Measurements from ENCODE around the gene SORD. TPM values are rescaled to one million over a fixed set of nuclear protein-coding genes. Genes with fewer than 3 reads are reported as not detected.

SORD gene
- total and polyA plus RNA-seq, 10 of the 15 experiments (the other 5 are each of a cell fraction or from before 2014, with no cell fraction given), result 7.5 to 51.6 (median 40.1) TPM

DNA sequence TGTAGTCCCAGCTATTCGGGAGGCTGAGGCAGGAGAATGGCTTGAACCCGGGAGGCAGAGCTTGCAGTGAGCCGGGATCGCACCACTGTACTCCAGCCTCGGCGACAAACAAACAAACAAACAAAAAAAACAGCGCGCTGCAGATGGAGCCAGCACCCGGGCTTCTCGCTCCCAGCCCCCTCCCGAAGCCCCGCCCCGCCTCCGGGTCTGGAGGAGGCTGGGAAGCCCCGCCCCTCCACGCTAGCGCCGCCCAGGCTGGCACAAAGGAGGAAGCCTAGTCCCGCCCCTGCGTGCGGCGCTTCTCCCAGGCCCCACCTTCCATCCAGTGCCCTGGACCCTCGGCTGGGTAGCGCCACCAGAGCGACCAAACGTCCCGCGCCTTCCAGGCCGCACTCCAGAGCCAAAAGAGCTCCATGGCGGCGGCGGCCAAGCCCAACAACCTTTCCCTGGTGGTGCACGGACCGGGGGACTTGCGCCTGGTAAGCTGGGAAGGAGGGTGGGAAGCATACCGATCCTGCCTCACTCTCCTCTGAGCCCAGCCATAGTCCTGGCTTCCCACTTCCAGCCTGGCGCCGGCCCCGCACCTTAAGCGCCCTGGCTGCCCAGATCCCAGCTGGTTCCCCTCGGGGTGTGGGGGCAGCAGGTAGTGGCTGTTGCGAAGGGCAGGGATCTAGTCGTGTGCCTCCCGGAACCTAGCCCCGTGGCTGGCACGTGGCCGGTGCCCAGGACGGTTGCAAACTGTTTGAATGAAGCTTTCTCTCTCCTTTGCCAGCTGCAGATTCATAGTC is at the start of gene SORD (continued):
- no peak for TF ChIP-seq SMAD1 (IDR thresholded peaks at IDR 0.05; ENCODE audit: low read depth, partially characterized antibody)
- TF ChIP-seq, protein P1, sequence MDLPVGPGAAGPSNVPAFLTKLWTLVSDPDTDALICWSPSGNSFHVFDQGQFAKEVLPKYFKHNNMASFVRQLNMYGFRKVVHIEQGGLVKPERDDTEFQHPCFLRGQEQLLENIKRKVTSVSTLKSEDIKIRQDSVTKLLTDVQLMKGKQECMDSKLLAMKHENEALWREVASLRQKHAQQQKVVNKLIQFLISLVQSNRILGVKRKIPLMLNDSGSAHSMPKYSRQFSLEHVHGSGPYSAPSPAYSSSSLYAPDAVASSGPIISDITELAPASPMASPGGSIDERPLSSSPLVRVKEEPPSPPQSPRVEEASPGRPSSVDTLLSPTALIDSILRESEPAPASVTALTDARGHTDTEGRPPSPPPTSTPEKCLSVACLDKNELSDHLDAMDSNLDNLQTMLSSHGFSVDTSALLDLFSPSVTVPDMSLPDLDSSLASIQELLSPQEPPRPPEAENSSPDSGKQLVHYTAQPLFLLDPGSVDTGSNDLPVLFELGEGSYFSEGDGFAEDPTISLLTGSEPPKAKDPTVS (IDR thresholded peaks at IDR 0.05; ENCODE audit: low read depth, low read length), result no peak
- TF ChIP-seq, protein P2, sequence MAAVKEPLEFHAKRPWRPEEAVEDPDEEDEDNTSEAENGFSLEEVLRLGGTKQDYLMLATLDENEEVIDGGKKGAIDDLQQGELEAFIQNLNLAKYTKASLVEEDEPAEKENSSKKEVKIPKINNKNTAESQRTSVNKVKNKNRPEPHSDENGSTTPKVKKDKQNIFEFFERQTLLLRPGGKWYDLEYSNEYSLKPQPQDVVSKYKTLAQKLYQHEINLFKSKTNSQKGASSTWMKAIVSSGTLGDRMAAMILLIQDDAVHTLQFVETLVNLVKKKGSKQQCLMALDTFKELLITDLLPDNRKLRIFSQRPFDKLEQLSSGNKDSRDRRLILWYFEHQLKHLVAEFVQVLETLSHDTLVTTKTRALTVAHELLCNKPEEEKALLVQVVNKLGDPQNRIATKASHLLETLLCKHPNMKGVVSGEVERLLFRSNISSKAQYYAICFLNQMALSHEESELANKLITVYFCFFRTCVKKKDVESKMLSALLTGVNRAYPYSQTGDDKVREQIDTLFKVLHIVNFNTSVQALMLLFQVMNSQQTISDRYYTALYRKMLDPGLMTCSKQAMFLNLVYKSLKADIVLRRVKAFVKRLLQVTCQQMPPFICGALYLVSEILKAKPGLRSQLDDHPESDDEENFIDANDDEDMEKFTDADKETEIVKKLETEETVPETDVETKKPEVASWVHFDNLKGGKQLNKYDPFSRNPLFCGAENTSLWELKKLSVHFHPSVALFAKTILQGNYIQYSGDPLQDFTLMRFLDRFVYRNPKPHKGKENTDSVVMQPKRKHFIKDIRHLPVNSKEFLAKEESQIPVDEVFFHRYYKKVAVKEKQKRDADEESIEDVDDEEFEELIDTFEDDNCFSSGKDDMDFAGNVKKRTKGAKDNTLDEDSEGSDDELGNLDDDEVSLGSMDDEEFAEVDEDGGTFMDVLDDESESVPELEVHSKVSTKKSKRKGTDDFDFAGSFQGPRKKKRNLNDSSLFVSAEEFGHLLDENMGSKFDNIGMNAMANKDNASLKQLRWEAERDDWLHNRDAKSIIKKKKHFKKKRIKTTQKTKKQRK (IDR thresholded peaks at IDR 0.05; ENCODE audit: low read depth, low read length), result no peak
- no peak for TF ChIP-seq SRF (IDR thresholded peaks at IDR 0.05; ENCODE audit: low read depth in 2 of 2, low read length in 2 of 2)
- TF ChIP-seq FOXM1 (IDR thresholded peaks at IDR 0.05; ENCODE audit: low read depth, low read length), result no peak
- TF ChIP-seq GATAD2B (conservative IDR thresholded peaks at IDR 0.05; ENCODE audit: low read depth), result peak; percentile 63; the same call in 1 of the 2 replicates
- TF ChIP-seq, protein P3, sequence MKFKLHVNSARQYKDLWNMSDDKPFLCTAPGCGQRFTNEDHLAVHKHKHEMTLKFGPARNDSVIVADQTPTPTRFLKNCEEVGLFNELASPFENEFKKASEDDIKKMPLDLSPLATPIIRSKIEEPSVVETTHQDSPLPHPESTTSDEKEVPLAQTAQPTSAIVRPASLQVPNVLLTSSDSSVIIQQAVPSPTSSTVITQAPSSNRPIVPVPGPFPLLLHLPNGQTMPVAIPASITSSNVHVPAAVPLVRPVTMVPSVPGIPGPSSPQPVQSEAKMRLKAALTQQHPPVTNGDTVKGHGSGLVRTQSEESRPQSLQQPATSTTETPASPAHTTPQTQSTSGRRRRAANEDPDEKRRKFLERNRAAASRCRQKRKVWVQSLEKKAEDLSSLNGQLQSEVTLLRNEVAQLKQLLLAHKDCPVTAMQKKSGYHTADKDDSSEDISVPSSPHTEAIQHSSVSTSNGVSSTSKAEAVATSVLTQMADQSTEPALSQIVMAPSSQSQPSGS (IDR thresholded peaks at IDR 0.05; ENCODE audit: low read length), result no peak
- 0 out of 2 replicates have a peak, but pooled peaks have one; percentile 14 for TF ChIP-seq EED (IDR thresholded peaks at IDR 0.05; ENCODE audit: low read depth)
- TF ChIP-seq, protein P4, sequence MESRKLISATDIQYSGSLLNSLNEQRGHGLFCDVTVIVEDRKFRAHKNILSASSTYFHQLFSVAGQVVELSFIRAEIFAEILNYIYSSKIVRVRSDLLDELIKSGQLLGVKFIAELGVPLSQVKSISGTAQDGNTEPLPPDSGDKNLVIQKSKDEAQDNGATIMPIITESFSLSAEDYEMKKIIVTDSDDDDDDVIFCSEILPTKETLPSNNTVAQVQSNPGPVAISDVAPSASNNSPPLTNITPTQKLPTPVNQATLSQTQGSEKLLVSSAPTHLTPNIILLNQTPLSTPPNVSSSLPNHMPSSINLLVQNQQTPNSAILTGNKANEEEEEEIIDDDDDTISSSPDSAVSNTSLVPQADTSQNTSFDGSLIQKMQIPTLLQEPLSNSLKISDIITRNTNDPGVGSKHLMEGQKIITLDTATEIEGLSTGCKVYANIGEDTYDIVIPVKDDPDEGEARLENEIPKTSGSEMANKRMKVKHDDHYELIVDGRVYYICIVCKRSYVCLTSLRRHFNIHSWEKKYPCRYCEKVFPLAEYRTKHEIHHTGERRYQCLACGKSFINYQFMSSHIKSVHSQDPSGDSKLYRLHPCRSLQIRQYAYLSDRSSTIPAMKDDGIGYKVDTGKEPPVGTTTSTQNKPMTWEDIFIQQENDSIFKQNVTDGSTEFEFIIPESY (IDR thresholded peaks at IDR 0.05), result no peak
- TF ChIP-seq, protein P5, sequence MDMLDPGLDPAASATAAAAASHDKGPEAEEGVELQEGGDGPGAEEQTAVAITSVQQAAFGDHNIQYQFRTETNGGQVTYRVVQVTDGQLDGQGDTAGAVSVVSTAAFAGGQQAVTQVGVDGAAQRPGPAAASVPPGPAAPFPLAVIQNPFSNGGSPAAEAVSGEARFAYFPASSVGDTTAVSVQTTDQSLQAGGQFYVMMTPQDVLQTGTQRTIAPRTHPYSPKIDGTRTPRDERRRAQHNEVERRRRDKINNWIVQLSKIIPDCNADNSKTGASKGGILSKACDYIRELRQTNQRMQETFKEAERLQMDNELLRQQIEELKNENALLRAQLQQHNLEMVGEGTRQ (IDR thresholded peaks at IDR 0.05; ENCODE audit: borderline replicate concordance, low read depth, low read length), result no peak
- TF ChIP-seq, protein P6, sequence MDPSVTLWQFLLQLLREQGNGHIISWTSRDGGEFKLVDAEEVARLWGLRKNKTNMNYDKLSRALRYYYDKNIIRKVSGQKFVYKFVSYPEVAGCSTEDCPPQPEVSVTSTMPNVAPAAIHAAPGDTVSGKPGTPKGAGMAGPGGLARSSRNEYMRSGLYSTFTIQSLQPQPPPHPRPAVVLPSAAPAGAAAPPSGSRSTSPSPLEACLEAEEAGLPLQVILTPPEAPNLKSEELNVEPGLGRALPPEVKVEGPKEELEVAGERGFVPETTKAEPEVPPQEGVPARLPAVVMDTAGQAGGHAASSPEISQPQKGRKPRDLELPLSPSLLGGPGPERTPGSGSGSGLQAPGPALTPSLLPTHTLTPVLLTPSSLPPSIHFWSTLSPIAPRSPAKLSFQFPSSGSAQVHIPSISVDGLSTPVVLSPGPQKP (IDR thresholded peaks at IDR 0.05; ENCODE audit: low read depth, low read length), result no peak
- no peak for TF ChIP-seq ZNF217 (IDR thresholded peaks at IDR 0.05)
- TF ChIP-seq, protein P7, sequence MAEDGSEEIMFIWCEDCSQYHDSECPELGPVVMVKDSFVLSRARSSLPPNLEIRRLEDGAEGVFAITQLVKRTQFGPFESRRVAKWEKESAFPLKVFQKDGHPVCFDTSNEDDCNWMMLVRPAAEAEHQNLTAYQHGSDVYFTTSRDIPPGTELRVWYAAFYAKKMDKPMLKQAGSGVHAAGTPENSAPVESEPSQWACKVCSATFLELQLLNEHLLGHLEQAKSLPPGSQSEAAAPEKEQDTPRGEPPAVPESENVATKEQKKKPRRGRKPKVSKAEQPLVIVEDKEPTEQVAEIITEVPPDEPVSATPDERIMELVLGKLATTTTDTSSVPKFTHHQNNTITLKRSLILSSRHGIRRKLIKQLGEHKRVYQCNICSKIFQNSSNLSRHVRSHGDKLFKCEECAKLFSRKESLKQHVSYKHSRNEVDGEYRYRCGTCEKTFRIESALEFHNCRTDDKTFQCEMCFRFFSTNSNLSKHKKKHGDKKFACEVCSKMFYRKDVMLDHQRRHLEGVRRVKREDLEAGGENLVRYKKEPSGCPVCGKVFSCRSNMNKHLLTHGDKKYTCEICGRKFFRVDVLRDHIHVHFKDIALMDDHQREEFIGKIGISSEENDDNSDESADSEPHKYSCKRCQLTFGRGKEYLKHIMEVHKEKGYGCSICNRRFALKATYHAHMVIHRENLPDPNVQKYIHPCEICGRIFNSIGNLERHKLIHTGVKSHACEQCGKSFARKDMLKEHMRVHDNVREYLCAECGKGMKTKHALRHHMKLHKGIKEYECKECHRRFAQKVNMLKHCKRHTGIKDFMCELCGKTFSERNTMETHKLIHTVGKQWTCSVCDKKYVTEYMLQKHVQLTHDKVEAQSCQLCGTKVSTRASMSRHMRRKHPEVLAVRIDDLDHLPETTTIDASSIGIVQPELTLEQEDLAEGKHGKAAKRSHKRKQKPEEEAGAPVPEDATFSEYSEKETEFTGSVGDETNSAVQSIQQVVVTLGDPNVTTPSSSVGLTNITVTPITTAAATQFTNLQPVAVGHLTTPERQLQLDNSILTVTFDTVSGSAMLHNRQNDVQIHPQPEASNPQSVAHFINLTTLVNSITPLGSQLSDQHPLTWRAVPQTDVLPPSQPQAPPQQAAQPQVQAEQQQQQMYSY (CRISPR knock-in tag; IDR thresholded peaks at IDR 0.05), result no peak
- TF ChIP-seq NFIC (IDR thresholded peaks at IDR 0.05; ENCODE audit: low read depth, low read length), result no peak

Data from GM12878 (cell line).